Suprapubic skin (tissue), 4 donors: Measurements from ENCODE around the gene DDIT3. TPM values are rescaled to one million over a fixed set of nuclear protein-coding genes. Genes with fewer than 3 reads are reported as not detected.

Experiments
- DNase-seq, 2 donors: peaks; one replicate each; pipeline ENCODE4 v3.0.0-alpha.2; 2019; ENCODE audit warnings: low spot score in 2 of 2
- H3K27ac ChIP-seq: fragments of 200-600 bp; sonication (generic); one replicate; pipeline ENCODE4 v1.5.1; 2019
- H3K27me3 ChIP-seq: fragments of 200-600 bp; sonication (generic); one replicate; pipeline ENCODE4 v1.5.1; 2019
- H3K36me3 ChIP-seq: fragments of 200-600 bp; sonication (generic); one replicate; pipeline ENCODE4 v1.5.1; 2019
- H3K4me1 ChIP-seq: fragments of 200-600 bp; sonication (generic); one replicate; pipeline ENCODE4 v1.5.1; 2019
- H3K4me3 ChIP-seq: fragments of 200-600 bp; sonication (generic); one replicate; pipeline ENCODE4 v1.5.1; 2019; ENCODE audit warnings: mild to moderate bottlenecking
- H3K9me3 ChIP-seq: fragments of 200-600 bp; sonication (generic); one replicate; pipeline ENCODE4 v1.5.1; 2019
- EP300 ChIP-seq: sonication (generic); formaldehyde crosslinking; IDR thresholded peaks from one replicate; pipeline ENCODE4 v1.6.1; 2017; ENCODE audit warnings: antibody characterized with exemption
- POLR2A ChIP-seq, 2 donors: fragments of 450-650 bp; IDR thresholded peaks; one replicate each; pipeline ENCODE4 v1.6.1; 2017; ENCODE audit warnings: antibody characterized with exemption in 2 of 2, mild to moderate bottlenecking in 2 of 2, moderate library complexity in 2 of 2
- POLR2AphosphoS5 ChIP-seq, 3 donors: sonication (generic); formaldehyde crosslinking; IDR thresholded peaks; one replicate each; pipeline ENCODE4 v1.6.1; 2017; ENCODE audit warnings: antibody characterized with exemption in 3 of 3
- WGBS: methylation state at CpG from one replicate; pipeline ENCODE4 v1.1.5; 2018; 5-methylcytosine and 5-hydroxymethylcytosine counted together
- total RNA-seq, 4 donors: library from RNA; depleted of rRNA; stranded (reverse); fragments of >200 nt; gene quantifications; one replicate each; pipeline ENCODE4 v1.1.0, GENCODE V29; 2016
- TF ChIP-seq, protein P1 (sequence below), 2 donors: fragments of 200-600 bp in 1 of 2; fragments of 450-650 bp in 1 of 2; sonication (generic) in 1 of 2; IDR thresholded peaks; one replicate each; pipeline ENCODE4 v1.5.1; 2016 to 2019; ENCODE audit warnings: antibody characterized with exemption in 2 of 2, mild to moderate bottlenecking in 1 of 2, moderate library complexity in 1 of 2

DDIT3 gene
- total RNA-seq, 4 donors from 2014 or later = 8.1 to 33.6 (median 14.4) TPM

DNA sequence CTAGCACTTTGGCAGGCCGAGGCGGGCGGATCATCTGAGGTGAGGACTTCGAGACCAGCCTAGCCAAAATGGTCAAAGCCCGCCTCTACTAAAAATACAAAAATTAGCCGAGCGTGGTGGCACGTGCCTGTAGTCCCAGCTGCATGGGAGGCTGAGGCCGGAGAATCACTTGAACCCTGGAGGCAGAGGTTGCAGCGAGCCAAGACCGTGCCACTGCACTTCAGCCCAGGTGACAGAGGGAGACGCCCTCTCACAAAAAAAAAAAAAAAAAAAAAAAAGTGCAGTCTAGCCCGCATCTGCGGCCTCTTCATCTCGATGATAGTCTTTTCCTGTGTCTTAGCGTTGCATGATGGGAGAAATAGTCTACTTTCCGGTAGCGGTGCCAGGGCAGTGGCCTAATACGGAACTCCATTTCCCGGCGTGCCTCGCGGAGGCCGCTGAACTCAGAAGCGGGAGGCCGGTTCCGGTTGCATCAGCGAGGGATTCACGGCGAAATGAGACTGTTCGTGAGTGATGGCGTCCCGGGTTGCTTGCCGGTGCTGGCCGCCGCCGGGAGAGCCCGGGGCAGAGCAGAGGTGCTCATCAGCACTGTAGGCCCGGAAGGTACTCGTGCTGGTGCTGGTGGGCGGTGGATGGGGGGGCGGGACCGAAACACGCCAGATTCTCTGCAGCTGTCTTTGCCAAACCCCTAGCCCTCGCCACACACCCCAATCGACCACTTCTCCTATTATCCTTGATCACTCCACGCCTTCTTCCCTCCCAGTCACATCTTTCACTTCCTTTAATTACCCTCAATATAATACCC, 32.5 kb downstream of the DDIT3 start, which contains the start of gene MARS1:
Gene MARS1 (plus strand): TSS at position 472 of the 805 bp plus-strand sequence. CDS start 23 bp downstream, at position 495.
- Histone ChIP-seq H3K9me3 (no peaks in the 10 kb centered on the region), H3K4me1 (peaks cover 17% of the 10 kb centered on the region), H3K27me3 (no peaks in the 10 kb centered on the region), H3K36me3 (peaks cover 36% of the 10 kb centered on the region), H3K4me3 (peak within 1 kb of the TSS; percentile 80), H3K27ac (peak within 1 kb of the TSS; percentile 66)
- WGBS = 8% methylated on average over 47 of the region's 47 CpGs
- TF ChIP-seq, protein P1, sequence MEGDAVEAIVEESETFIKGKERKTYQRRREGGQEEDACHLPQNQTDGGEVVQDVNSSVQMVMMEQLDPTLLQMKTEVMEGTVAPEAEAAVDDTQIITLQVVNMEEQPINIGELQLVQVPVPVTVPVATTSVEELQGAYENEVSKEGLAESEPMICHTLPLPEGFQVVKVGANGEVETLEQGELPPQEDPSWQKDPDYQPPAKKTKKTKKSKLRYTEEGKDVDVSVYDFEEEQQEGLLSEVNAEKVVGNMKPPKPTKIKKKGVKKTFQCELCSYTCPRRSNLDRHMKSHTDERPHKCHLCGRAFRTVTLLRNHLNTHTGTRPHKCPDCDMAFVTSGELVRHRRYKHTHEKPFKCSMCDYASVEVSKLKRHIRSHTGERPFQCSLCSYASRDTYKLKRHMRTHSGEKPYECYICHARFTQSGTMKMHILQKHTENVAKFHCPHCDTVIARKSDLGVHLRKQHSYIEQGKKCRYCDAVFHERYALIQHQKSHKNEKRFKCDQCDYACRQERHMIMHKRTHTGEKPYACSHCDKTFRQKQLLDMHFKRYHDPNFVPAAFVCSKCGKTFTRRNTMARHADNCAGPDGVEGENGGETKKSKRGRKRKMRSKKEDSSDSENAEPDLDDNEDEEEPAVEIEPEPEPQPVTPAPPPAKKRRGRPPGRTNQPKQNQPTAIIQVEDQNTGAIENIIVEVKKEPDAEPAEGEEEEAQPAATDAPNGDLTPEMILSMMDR (IDR thresholded peaks at IDR 0.05) = no peak
- peak in 1 of 2 donors; percentile 59 for TF ChIP-seq POLR2A (IDR thresholded peaks at IDR 0.05)
- TF ChIP-seq POLR2AphosphoS5 (IDR thresholded peaks at IDR 0.05) = peak in 2 of 3 donors; percentile 69 to 79
- TF ChIP-seq EP300 = no peak
- DNase-seq = peak; percentile 95 to 96

DNA sequence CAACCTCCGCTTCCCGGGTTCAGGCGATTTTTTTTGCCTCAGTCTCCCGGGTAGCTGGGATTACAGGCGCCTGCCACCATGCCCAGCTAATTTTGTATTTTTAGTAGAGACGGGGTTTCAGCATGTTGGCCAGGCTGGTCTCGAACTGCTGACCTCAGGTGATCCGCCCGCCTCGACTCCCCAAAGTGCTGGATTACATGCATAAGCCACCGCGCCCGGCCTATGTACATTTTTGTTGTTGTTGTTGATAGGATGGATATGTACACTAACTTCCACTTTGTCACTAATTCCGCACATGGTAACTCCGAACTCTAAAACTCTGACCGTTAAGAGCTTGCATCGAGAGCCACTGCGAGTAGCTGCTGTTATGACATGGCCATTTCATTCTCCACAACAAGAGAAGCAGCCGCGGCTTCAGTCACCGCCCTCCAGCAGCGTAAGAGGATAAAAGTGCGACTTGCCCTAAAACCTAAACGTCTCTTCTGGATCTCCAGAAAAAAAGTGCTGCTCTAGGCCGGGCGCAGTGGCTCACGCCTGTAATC, 33.2 kb downstream of the DDIT3 start:
- no peaks in the 10 kb centered on the region for H3K27me3 ChIP-seq

DNA sequence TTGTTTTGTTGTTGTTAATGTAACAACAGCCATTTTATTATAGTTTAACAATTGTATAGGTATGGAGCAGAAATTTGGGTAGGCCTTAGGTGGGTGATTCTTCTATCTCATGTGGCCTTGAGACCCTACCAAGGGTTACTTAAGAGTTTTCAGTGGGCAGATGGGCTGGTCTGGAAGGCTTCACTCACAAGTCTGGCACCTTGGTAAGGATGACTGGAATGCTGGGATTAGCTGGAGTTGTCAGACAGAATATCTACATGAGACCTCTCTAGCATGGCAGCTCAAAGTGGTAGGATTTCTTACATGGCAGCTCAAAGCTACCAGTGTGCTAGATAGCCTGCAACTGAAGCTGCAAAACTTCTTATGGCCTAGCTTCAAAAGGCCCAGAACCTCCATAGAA, 34.6 kb downstream of the DDIT3 start:
- H3K36me3 ChIP-seq = peaks cover 15% of the 10 kb centered on the region
- peaks cover 17% of the 10 kb centered on the region for H3K4me1 ChIP-seq
- H3K4me3 ChIP-seq = no peak overlapping the region
- TF ChIP-seq POLR2A (IDR thresholded peaks at IDR 0.05) (no peak), POLR2AphosphoS5 (IDR thresholded peaks at IDR 0.05) (no peak), EP300 (no peak)
- TF ChIP-seq, protein P1 (IDR thresholded peaks at IDR 0.05) = no peak
- no peaks in the 10 kb centered on the region for H3K27me3 ChIP-seq
- H3K9me3 ChIP-seq = no peaks in the 10 kb centered on the region
- no peak for DNase-seq
- no peak overlapping the region for H3K27ac ChIP-seq

More for the DNA sequence above, 33.2 kb downstream of the DDIT3 start:
- no peak for DNase-seq
- WGBS = 86% methylated on average over 27 of the region's 27 CpGs
- H3K27ac ChIP-seq = no peak overlapping the region
- H3K4me1 ChIP-seq = peaks cover 17% of the 10 kb centered on the region
- peak overlapping the region; percentile 80 for H3K4me3 ChIP-seq
- peaks cover 29% of the 10 kb centered on the region for H3K36me3 ChIP-seq
- TF ChIP-seq, protein P1 (IDR thresholded peaks at IDR 0.05) = no peak
- TF ChIP-seq POLR2A (IDR thresholded peaks at IDR 0.05) (no peak), POLR2AphosphoS5 (IDR thresholded peaks at IDR 0.05) (no peak), EP300 (no peak)
- H3K9me3 ChIP-seq = no peaks in the 10 kb centered on the region

DNA sequence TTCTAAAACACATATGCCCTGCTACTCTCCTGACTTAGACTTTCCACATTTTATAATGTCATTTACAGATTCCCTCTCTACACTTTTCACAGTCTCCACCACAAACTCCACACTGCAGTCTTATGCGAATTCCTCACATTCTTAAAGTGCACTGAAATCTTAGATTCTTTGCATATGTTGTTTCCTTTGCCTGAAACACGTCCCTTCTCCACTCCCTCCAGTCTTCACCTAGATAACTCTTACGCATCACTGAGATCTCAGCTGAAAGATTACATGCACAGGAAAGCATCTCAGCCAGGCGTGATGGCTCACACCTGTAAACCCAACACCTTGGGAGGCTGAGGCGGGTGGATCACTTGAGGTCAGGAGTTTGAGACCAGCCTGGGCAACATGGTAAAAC, 36.8 kb downstream of the DDIT3 start:
- Histone ChIP-seq H3K36me3 (no peaks in the 10 kb centered on the region), H3K27me3 (no peaks in the 10 kb centered on the region), H3K9me3 (no peaks in the 10 kb centered on the region), H3K4me3 (no peak overlapping the region), H3K27ac (no peak overlapping the region), H3K4me1 (peaks cover 6% of the 10 kb centered on the region)
- 59% methylated on average over 5 of the region's 5 CpGs for WGBS
- DNase-seq = no peak
- no peak for TF ChIP-seq EP300
- TF ChIP-seq, protein P1 (IDR thresholded peaks at IDR 0.05) = no peak

DNA sequence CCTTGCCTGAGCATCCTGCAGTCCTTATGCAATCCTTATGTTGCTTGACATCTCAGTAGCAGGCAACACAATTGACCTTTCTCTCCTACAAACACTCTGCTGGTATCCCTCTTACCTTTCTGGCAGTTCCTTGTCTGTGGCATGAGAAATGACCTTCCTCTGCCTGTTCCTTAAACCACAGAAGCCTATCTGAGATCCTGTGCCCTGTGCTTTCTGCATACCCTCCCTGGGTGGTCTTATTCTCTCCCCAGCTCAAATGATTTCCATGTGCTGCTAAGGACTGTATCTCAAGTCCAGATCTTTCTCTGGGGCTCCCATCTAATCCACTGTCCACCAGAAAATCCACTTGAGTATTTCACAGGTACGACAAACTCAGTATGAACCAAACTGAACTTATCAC, 38.6 kb downstream of the DDIT3 start:
- 77% methylated on average over 1 of the region's 1 CpG for WGBS
- H3K27ac ChIP-seq = no peak overlapping the region

More for the DNA sequence above, 38.6 kb downstream of the DDIT3 start:
- Histone ChIP-seq H3K36me3 (no peaks in the 10 kb centered on the region), H3K9me3 (no peaks in the 10 kb centered on the region), H3K4me1 (no peaks in the 10 kb centered on the region), H3K27me3 (peaks cover 9% of the 10 kb centered on the region), H3K4me3 (no peak overlapping the region)
- DNase-seq = no peak
- TF ChIP-seq, protein P1 (IDR thresholded peaks at IDR 0.05) = no peak
- TF ChIP-seq EP300 (no peak), POLR2A (IDR thresholded peaks at IDR 0.05) (no peak), POLR2AphosphoS5 (IDR thresholded peaks at IDR 0.05) (no peak)
